NCI-H510A (cell line): ENCODE results near the gene RPS15.

Experiments
- DNase-seq: peaks from one replicate; lab custom pipeline; 2025; lab: John Stamatoyannopoulos, UW

Gene RPS15

GRCh38 chr19:1487576-1488281 lies 49.5 kb downstream of the RPS15 start:
- DNase-seq, result no peak

DNA sequence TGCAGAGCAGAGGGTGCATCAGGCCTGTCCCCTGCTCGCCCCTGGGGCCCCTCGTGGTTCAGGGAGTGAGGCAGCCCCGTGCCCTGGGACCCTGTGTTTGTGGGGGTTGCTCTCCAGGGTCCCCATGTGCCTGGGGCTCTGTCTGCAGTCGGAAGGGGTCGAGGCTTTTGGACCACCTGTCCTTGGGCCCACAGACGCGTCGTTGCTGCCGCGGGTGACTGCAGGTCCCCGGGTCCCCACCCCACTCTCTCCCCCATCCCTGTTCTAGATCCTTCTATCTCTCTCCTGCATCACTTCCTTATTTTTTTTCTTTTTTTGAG lies 50.0 kb downstream of the RPS15 start:
- DNase-seq, result no peak

GRCh38 chr19:1489463-1490310 lies 51.5 kb downstream of the RPS15 start:
- no peak for DNase-seq
